Natural killer cell (primary cell): ENCODE measurements around the gene RBKS. TPM values are rescaled to one million over a fixed set of nuclear protein-coding genes. Genes with fewer than 3 reads are reported as not detected.

Experiments used
- ATAC-seq, 3 donors: fragments of 150-1000 bp in 2 of 3; fragments of 200-7000 bp in 1 of 3; cut with Tn5 transposase; 1 replicate in 1 of 3; 2 replicates in 2 of 3; pipeline ENCODE4 v1.10.0; 2021; ENCODE audit warnings: mild to moderate bottlenecking in 2 of 3, moderate library complexity in 2 of 3
- DNase-seq, 2 donors: peaks; one replicate each; pipeline versions ENCODE4 v3.0.0 to v3.0.0-alpha.2; 2013 to 2021; ENCODE audit warnings: mixed read lengths in 1 of 2
- H3K27ac ChIP-seq: one replicate; pipeline ENCODE4 v1.5.1; 2013; ENCODE audit warnings: mild to moderate bottlenecking, low read length
- H3K27me3 ChIP-seq: one replicate; pipeline ENCODE4 v1.6.1; 2013; ENCODE audit warnings: low read length; ENCODE audit not compliant: control insufficient read depth, insufficient read depth
- H3K36me3 ChIP-seq: one replicate; pipeline ENCODE4 v1.6.1; 2013; ENCODE audit warnings: low read length; ENCODE audit not compliant: control insufficient read depth, insufficient read depth
- H3K4me1 ChIP-seq: one replicate; pipeline ENCODE4 v1.6.1; 2013; ENCODE audit warnings: low read length; ENCODE audit not compliant: control insufficient read depth, insufficient read depth
- H3K4me3 ChIP-seq: one replicate; pipeline ENCODE4 v1.5.1; 2013; ENCODE audit warnings: low read length
- H3K9me3 ChIP-seq: one replicate; pipeline ENCODE4 v1.6.1; 2013; ENCODE audit warnings: low read length; ENCODE audit not compliant: control insufficient read depth, insufficient read depth
- H3K27ac Mint-ChIP-seq, 2 donors: one replicate each; pipeline ENCODE4 v1.8.0; 2022; ENCODE audit warnings: mild to moderate bottlenecking in 2 of 2, mixed read lengths in 2 of 2, moderate library complexity in 1 of 2
- H3K27me3 Mint-ChIP-seq, 2 donors: one replicate each; pipeline ENCODE4 v1.8.0; 2022; ENCODE audit warnings: low read depth in 2 of 2, mixed read lengths in 2 of 2
- H3K36me3 Mint-ChIP-seq: one replicate; pipeline ENCODE4 v1.8.0; 2022; ENCODE audit warnings: mixed read lengths
- H3K4me1 Mint-ChIP-seq, 2 donors: one replicate each; pipeline ENCODE4 v1.8.0; 2022; ENCODE audit warnings: mixed read lengths in 2 of 2
- H3K4me3 Mint-ChIP-seq: one replicate; pipeline ENCODE4 v1.8.0; 2022; ENCODE audit warnings: mild to moderate bottlenecking, moderate library complexity, mixed read lengths
- H3K9me3 Mint-ChIP-seq, 2 donors: one replicate each; pipeline ENCODE4 v1.8.0; 2022; ENCODE audit warnings: mixed read lengths in 2 of 2
- CTCF ChIP-seq: fragments of 200-600 bp; IDR thresholded peaks from one replicate; pipeline ENCODE4 v1.8.0; 2022; ENCODE audit warnings: antibody characterized with exemption
- WGBS: methylation state at CpG from one replicate; pipeline ENCODE4 v1.1.7; 2013; ENCODE audit warnings: missing lambda C conversion rate; ENCODE audit not compliant: insufficient coverage; 5-methylcytosine and 5-hydroxymethylcytosine counted together
- intact Hi-C: fragments of 100-400 bp; cut with micrococcal nuclease; formaldehyde crosslinking; loops from one replicate; pipeline ENCODE4 v1.14.2; 2022
- total RNA-seq, 4 donors: library from RNA; stranded (reverse); fragments of 120-200 nt in 1 of 4; gene quantifications; one replicate each; pipeline versions ENCODE4 v1.2.3 to v1.2.4, GENCODE V29; 2013 to 2022

Gene RBKS
- total RNA-seq, 3 donors from 2014 or later (not counting 1 experiment from before 2014, with no cell fraction given) = 11.5 to 20.9 (median 12.8) TPM

- ATAC-seq (no peak), DNase-seq (no peak)
- no peak overlapping the region for H3K4me3 ChIP-seq
- Mint-ChIP-seq H3K4me1 (no peaks in the 10 kb centered on the region), H3K9me3 (no peaks in the 10 kb centered on the region), H3K27ac (no peak overlapping the region), H3K36me3 (no peaks in the 10 kb centered on the region), H3K27me3 (peaks cover 7 to 23% of the 10 kb centered on the region in 2 donors), H3K4me3 (no peak overlapping the region)
- no peaks in the 10 kb centered on the region for H3K4me1 ChIP-seq
- no peak overlapping the region for H3K27ac ChIP-seq
- TF ChIP-seq CTCF = no peak
- no peaks in the 10 kb centered on the region for H3K27me3 ChIP-seq
- H3K36me3 ChIP-seq = no peaks in the 10 kb centered on the region
- 93% methylated on average over 6 of the region's 9 CpGs for WGBS
- no peaks in the 10 kb centered on the region for H3K9me3 ChIP-seq
- intact Hi-C loops = no loop called here
These were observed 147.6 kb downstream of the RBKS start for GRCh38 chr2:27742571-27742970.

GRCh38 chr2:27741673-27742072, 148.5 kb downstream of the RBKS start:
- H3K36me3 ChIP-seq = no peaks in the 10 kb centered on the region
- Mint-ChIP-seq H3K9me3 (no peaks in the 10 kb centered on the region), H3K27me3 (peaks cover 6 to 21% of the 10 kb centered on the region in 2 donors), H3K36me3 (no peaks in the 10 kb centered on the region), H3K4me1 (no peaks in the 10 kb centered on the region), H3K27ac (no peak overlapping the region), H3K4me3 (no peak overlapping the region)
- DNase-seq (no peak), ATAC-seq (no peak)
- intact Hi-C loops = no loop called here
- no peak overlapping the region for H3K27ac ChIP-seq
- TF ChIP-seq CTCF = no peak
- H3K27me3 ChIP-seq = no peaks in the 10 kb centered on the region
- no peak overlapping the region for H3K4me3 ChIP-seq
- no peaks in the 10 kb centered on the region for H3K4me1 ChIP-seq
- 67% methylated on average over 1 of the region's 3 CpGs for WGBS
- no peaks in the 10 kb centered on the region for H3K9me3 ChIP-seq

- H3K27me3 Mint-ChIP-seq = peaks cover 0 to 7% of the 10 kb centered on the region in 2 donors
- Histone ChIP-seq H3K4me3 (no peak overlapping the region), H3K27me3 (no peaks in the 10 kb centered on the region), H3K4me1 (peaks cover 12% of the 10 kb centered on the region), H3K9me3 (no peaks in the 10 kb centered on the region), H3K36me3 (no peaks in the 10 kb centered on the region), H3K27ac (no peak overlapping the region)
- intact Hi-C loops = no loop called here
- no peak overlapping the region for H3K27ac Mint-ChIP-seq
- no peaks in the 10 kb centered on the region for H3K9me3 Mint-ChIP-seq
- 95% methylated on average over 4 of the region's 4 CpGs for WGBS
- H3K4me1 Mint-ChIP-seq = peaks cover 5 to 8% of the 10 kb centered on the region in 2 donors
- no peaks in the 10 kb centered on the region for H3K36me3 Mint-ChIP-seq
- no peak for DNase-seq
- no peak for ATAC-seq
- no peak overlapping the region for H3K4me3 Mint-ChIP-seq
- no peak for TF ChIP-seq CTCF
These were observed 151.2 kb downstream of the RBKS start for GRCh38 chr2:27739058-27739373.

- intact Hi-C loops = no loop called here
- Histone ChIP-seq H3K27me3 (no peaks in the 10 kb centered on the region), H3K9me3 (no peaks in the 10 kb centered on the region), H3K36me3 (no peaks in the 10 kb centered on the region), H3K27ac (no peak overlapping the region), H3K4me1 (peaks cover 12% of the 10 kb centered on the region), H3K4me3 (no peak overlapping the region)
- no peak for DNase-seq
- WGBS = 94% methylated on average over 13 of the region's 13 CpGs
- H3K4me3 Mint-ChIP-seq = no peak overlapping the region
- no peak for ATAC-seq
- no peak overlapping the region for H3K27ac Mint-ChIP-seq
- H3K9me3 Mint-ChIP-seq = no peaks in the 10 kb centered on the region
- peaks cover 5 to 8% of the 10 kb centered on the region in 2 donors for H3K4me1 Mint-ChIP-seq
- TF ChIP-seq CTCF = no peak
- H3K36me3 Mint-ChIP-seq = no peaks in the 10 kb centered on the region
- H3K27me3 Mint-ChIP-seq = peaks cover 0 to 7% of the 10 kb centered on the region in 2 donors
These were observed 151.7 kb downstream of the RBKS start for GRCh38 chr2:27738349-27739057.
